ENCODE results near the gene VAV1.

DNA sequence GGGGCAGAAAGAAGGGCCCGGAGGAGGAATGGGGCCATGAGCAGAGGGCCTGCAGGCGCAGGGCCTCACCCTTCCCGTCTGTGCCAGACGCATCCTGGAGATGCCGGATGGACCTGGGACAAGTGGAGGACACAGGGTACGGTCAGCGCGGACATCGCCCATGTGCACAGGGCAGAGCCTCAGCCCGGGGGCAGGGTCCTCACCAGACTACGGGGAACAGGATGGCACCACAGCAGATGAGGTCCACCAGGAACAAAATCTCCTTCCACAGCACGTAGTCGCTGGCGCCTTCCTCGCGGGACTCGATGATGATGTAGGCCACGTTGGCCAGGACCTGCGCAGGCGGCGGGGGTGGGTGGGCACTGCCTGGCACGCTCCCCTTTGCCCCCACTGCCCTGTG is 40.7 kb upstream of the VAV1 start:
- TF ChIP-seq, protein P1, sequence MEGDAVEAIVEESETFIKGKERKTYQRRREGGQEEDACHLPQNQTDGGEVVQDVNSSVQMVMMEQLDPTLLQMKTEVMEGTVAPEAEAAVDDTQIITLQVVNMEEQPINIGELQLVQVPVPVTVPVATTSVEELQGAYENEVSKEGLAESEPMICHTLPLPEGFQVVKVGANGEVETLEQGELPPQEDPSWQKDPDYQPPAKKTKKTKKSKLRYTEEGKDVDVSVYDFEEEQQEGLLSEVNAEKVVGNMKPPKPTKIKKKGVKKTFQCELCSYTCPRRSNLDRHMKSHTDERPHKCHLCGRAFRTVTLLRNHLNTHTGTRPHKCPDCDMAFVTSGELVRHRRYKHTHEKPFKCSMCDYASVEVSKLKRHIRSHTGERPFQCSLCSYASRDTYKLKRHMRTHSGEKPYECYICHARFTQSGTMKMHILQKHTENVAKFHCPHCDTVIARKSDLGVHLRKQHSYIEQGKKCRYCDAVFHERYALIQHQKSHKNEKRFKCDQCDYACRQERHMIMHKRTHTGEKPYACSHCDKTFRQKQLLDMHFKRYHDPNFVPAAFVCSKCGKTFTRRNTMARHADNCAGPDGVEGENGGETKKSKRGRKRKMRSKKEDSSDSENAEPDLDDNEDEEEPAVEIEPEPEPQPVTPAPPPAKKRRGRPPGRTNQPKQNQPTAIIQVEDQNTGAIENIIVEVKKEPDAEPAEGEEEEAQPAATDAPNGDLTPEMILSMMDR (IDR thresholded peaks at IDR 0.05): no peak
- TF ChIP-seq EZH2 (IDR thresholded peaks at IDR 0.05; ENCODE audit: borderline replicate concordance, insufficient read depth, low read depth, low read length, poor library complexity, severe bottlenecking): no peak
